PFSK-1 (cell line): ENCODE data around the gene SEZ6L.

ENCODE experiments used
- FOXP2 ChIP-seq: optimal IDR thresholded peaks from 2 replicates; pipeline ENCODE3; 2011; ENCODE audit warnings: borderline replicate concordance, control low read depth, inconsistent platforms; ENCODE audit not compliant: insufficient read depth; ENCODE audit errors: extremely low read length, extremely low read depth
- POLR2AphosphoS5 ChIP-seq: IDR thresholded peaks from 2 replicates; pipeline ENCODE4 v1.6.1; 2012; ENCODE audit warnings: low read depth, mild to moderate bottlenecking, control low read depth, low read length, moderate library complexity
- SIN3A ChIP-seq: IDR thresholded peaks from 2 replicates; pipeline ENCODE4 v1.6.1; 2012; ENCODE audit warnings: mild to moderate bottlenecking, low read length, moderate library complexity, borderline replicate concordance; ENCODE audit not compliant: insufficient read depth
- TAF1 ChIP-seq: IDR thresholded peaks from 2 replicates; pipeline ENCODE4 v1.6.1; 2012; ENCODE audit warnings: low read length, control low read depth, borderline replicate concordance; ENCODE audit not compliant: insufficient read depth
- TF ChIP-seq, protein P1 (sequence below), 2 experiments: IDR thresholded peaks; 2 replicates each; pipeline versions ENCODE4 v1.6.1 to v1.8.0; 2011 to 2012; ENCODE audit warnings: low read depth in 2 of 2, low read length in 2 of 2, control low read depth in 1 of 2, inconsistent platforms in 1 of 2, mild to moderate bottlenecking in 1 of 2, moderate library complexity in 1 of 2; ENCODE audit not compliant: insufficient read depth in 1 of 2

SEZ6L gene

DNA sequence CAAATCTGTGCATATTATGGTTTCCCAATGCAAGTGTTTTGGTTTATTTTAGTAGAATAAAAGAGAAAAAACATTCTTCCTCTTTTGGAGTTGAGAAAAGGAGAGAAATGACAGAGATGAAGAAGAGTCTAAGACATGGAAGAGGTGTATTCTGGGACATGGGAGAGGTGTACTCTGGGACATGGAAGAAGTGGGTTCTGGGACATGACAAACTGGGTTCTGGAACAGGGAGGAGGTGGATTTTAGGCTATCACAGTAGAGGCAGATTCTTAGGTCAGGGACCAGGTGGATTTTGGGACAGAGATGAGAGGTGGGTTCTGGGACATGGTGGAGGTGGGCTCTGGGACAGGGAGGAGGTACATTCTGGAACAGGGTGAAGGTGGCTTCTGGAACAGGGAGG is 257.7 kb downstream of the SEZ6L start:
- TF ChIP-seq POLR2AphosphoS5 (no peak), SIN3A (no peak), FOXP2 (no peak), TAF1 (no peak)
- TF ChIP-seq, protein P1, sequence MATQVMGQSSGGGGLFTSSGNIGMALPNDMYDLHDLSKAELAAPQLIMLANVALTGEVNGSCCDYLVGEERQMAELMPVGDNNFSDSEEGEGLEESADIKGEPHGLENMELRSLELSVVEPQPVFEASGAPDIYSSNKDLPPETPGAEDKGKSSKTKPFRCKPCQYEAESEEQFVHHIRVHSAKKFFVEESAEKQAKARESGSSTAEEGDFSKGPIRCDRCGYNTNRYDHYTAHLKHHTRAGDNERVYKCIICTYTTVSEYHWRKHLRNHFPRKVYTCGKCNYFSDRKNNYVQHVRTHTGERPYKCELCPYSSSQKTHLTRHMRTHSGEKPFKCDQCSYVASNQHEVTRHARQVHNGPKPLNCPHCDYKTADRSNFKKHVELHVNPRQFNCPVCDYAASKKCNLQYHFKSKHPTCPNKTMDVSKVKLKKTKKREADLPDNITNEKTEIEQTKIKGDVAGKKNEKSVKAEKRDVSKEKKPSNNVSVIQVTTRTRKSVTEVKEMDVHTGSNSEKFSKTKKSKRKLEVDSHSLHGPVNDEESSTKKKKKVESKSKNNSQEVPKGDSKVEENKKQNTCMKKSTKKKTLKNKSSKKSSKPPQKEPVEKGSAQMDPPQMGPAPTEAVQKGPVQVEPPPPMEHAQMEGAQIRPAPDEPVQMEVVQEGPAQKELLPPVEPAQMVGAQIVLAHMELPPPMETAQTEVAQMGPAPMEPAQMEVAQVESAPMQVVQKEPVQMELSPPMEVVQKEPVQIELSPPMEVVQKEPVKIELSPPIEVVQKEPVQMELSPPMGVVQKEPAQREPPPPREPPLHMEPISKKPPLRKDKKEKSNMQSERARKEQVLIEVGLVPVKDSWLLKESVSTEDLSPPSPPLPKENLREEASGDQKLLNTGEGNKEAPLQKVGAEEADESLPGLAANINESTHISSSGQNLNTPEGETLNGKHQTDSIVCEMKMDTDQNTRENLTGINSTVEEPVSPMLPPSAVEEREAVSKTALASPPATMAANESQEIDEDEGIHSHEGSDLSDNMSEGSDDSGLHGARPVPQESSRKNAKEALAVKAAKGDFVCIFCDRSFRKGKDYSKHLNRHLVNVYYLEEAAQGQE (IDR thresholded peaks at IDR 0.05; ENCODE audit: insufficient read depth in 1 of 2, low read depth in 2 of 2, low read length in 2 of 2), result no peak

DNA sequence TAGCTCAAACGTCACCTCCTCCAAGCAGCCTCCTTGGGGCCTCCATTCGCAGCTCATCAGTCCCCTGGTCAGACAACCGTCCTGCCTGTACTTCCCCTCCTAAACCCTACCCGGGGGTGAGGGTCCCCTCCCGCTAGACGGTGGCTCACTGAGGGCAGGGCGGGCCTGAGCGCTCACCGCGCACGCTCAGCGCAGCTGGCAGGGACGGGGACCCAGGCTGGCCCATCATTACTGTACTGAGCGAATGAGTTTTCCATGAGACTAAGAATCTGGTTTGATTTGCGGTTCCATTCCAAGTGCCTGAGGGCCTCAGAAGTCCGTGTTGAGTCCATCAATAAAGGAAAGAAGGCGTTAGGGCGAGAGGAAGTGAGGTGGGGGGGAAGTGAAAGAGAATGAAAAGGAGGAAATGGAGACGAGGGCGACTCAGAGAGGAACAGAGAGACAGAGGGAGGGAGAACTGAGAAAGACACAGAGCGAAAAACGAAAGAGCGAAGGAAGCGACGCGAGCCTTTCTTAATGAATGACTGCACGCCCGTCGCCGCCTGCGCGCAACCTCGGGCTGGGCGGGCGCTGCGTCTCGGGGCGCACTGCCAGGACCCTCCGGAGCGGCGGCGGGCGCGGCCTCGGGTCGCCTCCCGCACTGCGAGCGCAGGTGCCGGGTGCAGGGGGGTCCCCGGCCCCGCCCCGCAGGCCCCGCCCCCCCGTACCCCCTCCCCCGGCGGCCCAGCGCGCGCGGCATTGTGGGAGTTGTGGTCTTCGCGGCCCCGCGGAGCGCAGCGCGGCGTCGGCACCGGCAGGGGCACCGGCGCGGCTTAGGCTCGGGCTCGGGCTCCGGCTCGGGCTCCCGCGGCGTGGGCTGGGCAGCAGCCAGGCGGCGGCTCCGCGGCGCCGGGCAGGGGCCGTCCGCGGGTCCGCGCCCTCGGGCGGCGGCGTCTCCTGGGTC is 259.5 kb downstream of the SEZ6L start, which contains the start of gene ASPHD2:
Gene ASPHD2 (plus strand): TSS at position 746 of the 943 bp plus-strand sequence. CDS start 4,356 bp downstream, outside the sequence.
- TF ChIP-seq TAF1, result 0 out of 2 replicates have a peak, but pooled peaks have one; percentile 37
- TF ChIP-seq, protein P1 (IDR thresholded peaks at IDR 0.05; ENCODE audit: insufficient read depth in 1 of 2, low read depth in 2 of 2, low read length in 2 of 2), result no peak
- peak; percentile 16 for TF ChIP-seq FOXP2
- TF ChIP-seq POLR2AphosphoS5, result 0 out of 2 replicates have a peak, but pooled peaks have one; percentile 40
- TF ChIP-seq SIN3A, result no peak

DNA sequence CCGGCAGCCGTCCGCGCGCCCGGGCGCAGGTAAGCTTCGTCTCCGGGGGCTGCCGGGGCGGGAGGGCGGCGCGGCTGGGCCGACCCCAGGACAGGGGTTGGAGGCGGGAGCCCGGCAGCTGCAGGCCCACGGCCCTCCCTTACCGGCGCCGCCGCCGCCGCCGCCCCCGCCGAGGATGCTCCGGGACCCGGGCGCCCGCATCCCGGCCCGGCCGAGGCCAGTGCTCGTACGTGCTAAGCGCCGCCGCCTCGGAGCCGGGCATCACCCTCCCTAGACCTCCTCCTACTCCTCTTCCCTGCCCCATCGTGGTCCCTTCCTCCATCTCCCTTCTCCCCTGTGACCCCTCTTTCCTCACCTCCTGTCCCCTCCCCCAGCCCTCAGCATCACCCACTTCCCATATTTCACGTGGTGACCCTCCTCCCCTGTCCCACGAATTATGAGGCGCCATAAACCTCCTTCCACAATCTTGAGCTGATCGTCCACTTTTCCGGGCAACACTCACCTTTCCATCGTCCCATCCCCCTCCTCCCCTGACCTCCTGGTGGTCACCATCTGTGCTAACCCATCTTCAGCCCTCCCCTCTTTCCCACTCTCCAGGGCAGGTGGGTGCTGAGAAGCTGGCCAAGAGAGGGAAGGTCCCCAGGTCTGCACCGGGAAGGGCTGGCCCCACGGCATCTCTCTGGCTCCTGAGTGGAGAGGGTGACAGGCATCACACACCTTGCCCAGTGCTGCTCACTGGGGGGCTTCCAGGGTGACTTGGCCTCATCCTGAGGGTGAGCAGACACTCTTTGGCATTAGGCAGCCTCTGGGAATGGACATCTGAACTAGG is 260.4 kb downstream of the SEZ6L start:
- TF ChIP-seq, protein P1 (IDR thresholded peaks at IDR 0.05; ENCODE audit: insufficient read depth in 1 of 2, low read depth in 2 of 2, low read length in 2 of 2), result no peak
- no peak for TF ChIP-seq FOXP2

DNA sequence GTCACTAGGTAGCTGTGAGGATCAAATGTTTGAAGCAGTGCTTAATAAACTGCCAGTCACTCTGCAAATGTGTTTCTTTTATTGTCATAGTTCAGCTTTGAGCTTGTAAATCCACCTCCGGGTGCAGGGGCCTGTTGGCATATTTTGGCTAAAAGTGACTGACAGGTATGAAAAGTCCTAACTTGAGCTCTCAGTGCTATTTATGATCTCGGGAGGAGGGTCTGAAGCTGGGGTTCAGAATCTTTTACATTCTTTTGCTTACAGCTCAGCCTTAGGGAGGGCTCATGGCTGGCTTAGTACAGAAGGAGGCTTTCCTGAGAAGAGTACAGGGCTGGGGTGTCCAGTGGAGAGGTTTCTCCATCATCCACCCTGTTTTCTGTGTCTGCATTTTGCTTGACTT is 261.3 kb downstream of the SEZ6L start:
- no peak for TF ChIP-seq FOXP2
- no peak for TF ChIP-seq TAF1
- TF ChIP-seq SIN3A, result no peak
- TF ChIP-seq, protein P1 (IDR thresholded peaks at IDR 0.05; ENCODE audit: insufficient read depth in 1 of 2, low read depth in 2 of 2, low read length in 2 of 2), result no peak
- no peak for TF ChIP-seq POLR2AphosphoS5
